Thoracic aorta (tissue), 2 donors: ENCODE measurements around the gene PRRC2A. TPM values are rescaled to one million over a fixed set of nuclear protein-coding genes. Genes with fewer than 3 reads are reported as not detected.

Experiments
- ATAC-seq: fragments of 150-250 bp; one replicate; pipeline ENCODE4 v1.8.0; 2017; ENCODE audit warnings: low read depth; ENCODE audit not compliant: insufficient number of reproducible peaks, low FRiP score
- DNase-seq: peaks from one replicate; pipeline ENCODE4 v3.0.0-alpha.2; 2020; ENCODE audit warnings: low spot score
- H3K27ac ChIP-seq, 2 donors: fragments of 200-600 bp; sonication (generic); 1 replicate in 1 of 2; 2 replicates in 1 of 2; pipeline ENCODE4 v1.5.1; 2016; ENCODE audit warnings: mild to moderate bottlenecking in 2 of 2, moderate library complexity in 2 of 2
- H3K27me3 ChIP-seq: fragments of 200-600 bp; sonication (generic); replicated peaks from 2 replicates; pipeline ENCODE4 v1.6.0; 2016; ENCODE audit warnings: mild to moderate bottlenecking; ENCODE audit not compliant: insufficient read depth
- H3K36me3 ChIP-seq: fragments of 200-600 bp; sonication (generic); one replicate; pipeline ENCODE4 v1.5.1; 2016
- H3K4me1 ChIP-seq, 2 donors: fragments of 200-600 bp; sonication (generic); 1 replicate in 1 of 2; 2 replicates in 1 of 2; pipeline versions ENCODE4 v1.5.1 to v1.6.0; 2016; ENCODE audit warnings: low read depth in 2 of 2, mild to moderate bottlenecking in 1 of 2; ENCODE audit not compliant: control insufficient read depth in 1 of 2
- H3K4me3 ChIP-seq: fragments of 200-600 bp; sonication (generic); 2 replicates; pipeline ENCODE4 v1.5.1; 2016; ENCODE audit warnings: mild to moderate bottlenecking
- H3K9me3 ChIP-seq: fragments of 200-600 bp; sonication (generic); 2 replicates; pipeline ENCODE4 v1.5.1; 2016
- total RNA-seq, 2 donors: library from RNA; depleted of rRNA; stranded (reverse); fragments of >200 nt; gene quantifications; one replicate each; pipeline versions ENCODE4 v1.1.0 to v1.2.3, GENCODE V29; 2016
- TF ChIP-seq, protein P1 (sequence below): fragments of 200-600 bp; sonication (generic); IDR thresholded peaks from one replicate; pipeline ENCODE4 v1.5.1; 2019; ENCODE audit warnings: antibody characterized with exemption

The PRRC2A gene
- total RNA-seq, 2 donors from 2014 or later = 94.2 to 130 TPM

DNA sequence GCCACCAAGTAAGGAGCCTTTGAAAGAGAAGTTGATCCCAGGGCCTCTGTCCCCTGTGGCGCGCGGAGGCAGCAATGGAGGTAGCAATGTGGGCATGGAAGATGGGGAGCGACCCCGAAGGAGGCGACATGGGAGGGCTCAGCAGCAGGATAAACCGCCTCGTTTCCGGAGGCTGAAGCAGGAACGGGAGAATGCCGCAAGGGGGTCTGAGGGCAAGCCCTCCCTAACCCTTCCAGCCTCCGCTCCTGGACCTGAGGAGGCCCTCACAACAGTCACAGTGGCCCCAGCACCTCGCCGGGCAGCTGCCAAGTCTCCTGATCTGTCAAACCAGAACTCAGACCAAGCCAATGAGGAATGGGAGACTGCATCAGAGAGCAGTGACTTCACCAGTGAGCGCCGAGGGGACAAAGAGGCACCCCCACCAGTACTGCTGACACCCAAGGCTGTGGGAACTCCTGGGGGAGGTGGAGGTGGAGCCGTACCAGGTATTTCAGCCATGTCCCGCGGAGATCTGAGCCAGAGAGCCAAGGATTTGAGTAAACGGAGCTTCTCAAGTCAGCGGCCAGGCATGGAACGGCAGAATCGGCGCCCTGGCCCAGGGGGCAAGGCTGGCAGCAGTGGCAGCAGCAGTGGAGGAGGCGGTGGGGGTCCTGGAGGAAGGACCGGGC, 11.9 kb downstream of the PRRC2A start:
- no peak overlapping the region for H3K27ac ChIP-seq
- H3K27me3 ChIP-seq = no peaks in the 10 kb centered on the region
- H3K9me3 ChIP-seq = no peaks in the 10 kb centered on the region
- TF ChIP-seq, protein P1, sequence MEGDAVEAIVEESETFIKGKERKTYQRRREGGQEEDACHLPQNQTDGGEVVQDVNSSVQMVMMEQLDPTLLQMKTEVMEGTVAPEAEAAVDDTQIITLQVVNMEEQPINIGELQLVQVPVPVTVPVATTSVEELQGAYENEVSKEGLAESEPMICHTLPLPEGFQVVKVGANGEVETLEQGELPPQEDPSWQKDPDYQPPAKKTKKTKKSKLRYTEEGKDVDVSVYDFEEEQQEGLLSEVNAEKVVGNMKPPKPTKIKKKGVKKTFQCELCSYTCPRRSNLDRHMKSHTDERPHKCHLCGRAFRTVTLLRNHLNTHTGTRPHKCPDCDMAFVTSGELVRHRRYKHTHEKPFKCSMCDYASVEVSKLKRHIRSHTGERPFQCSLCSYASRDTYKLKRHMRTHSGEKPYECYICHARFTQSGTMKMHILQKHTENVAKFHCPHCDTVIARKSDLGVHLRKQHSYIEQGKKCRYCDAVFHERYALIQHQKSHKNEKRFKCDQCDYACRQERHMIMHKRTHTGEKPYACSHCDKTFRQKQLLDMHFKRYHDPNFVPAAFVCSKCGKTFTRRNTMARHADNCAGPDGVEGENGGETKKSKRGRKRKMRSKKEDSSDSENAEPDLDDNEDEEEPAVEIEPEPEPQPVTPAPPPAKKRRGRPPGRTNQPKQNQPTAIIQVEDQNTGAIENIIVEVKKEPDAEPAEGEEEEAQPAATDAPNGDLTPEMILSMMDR = no peak
- peaks cover 96% of the 10 kb centered on the region for H3K36me3 ChIP-seq
- no peak overlapping the region for H3K4me3 ChIP-seq
- DNase-seq (no peak), ATAC-seq (no peak)
- no peaks in the 10 kb centered on the region for H3K4me1 ChIP-seq

DNA sequence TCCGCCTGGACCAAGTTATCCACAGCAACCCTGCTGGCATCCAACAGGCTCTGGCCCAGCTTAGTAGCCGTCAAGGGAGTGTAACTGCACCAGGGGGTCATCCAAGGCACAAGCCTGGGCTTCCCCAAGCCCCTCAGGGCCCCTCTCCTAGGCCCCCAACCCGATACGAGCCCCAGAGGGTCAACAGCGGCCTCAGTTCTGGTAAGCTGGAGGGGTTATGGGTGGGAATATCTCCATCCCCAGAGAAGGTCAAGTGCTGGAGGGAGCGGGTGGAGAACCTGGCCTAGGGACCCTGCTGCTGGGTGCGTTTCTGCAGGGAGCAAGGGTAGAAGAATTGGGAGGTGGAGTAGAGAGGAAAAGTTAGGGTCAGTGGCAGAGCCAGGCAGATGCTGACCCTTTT, 12.9 kb downstream of the PRRC2A start:
- no peak overlapping the region for H3K27ac ChIP-seq

DNA sequence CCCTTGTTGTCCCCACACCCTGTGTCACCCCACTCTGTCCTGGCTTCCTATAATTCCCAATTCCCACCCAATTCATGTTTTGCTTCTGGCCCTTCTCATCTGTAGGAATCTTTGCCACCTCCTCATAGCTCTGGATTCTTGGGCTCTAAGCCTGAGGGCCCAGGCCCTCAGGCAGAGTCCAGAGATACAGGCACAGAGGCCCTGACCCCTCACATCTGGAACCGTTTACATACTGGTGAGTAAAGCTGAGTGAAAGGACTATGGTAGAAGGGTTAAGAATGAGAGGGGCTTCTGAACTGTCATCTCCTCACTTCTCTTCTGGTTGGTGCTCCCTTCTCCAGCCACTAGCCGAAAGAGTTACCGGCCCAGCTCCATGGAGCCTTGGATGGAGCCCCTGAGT, 13.6 kb downstream of the PRRC2A start:
- ATAC-seq (no peak), DNase-seq (no peak)
- TF ChIP-seq, protein P1 = no peak
- Histone ChIP-seq H3K9me3 (no peaks in the 10 kb centered on the region), H3K27ac (no peak overlapping the region), H3K4me1 (no peaks in the 10 kb centered on the region), H3K27me3 (no peaks in the 10 kb centered on the region), H3K36me3 (peaks cover 88% of the 10 kb centered on the region), H3K4me3 (no peak overlapping the region)

More for the DNA sequence above, 12.9 kb downstream of the PRRC2A start:
- peaks cover 94% of the 10 kb centered on the region for H3K36me3 ChIP-seq
- H3K4me1 ChIP-seq = no peaks in the 10 kb centered on the region
- TF ChIP-seq, protein P1 = no peak
- no peak for DNase-seq
- H3K9me3 ChIP-seq = no peaks in the 10 kb centered on the region
- no peak overlapping the region for H3K4me3 ChIP-seq
- no peaks in the 10 kb centered on the region for H3K27me3 ChIP-seq
- ATAC-seq = no peak

DNA sequence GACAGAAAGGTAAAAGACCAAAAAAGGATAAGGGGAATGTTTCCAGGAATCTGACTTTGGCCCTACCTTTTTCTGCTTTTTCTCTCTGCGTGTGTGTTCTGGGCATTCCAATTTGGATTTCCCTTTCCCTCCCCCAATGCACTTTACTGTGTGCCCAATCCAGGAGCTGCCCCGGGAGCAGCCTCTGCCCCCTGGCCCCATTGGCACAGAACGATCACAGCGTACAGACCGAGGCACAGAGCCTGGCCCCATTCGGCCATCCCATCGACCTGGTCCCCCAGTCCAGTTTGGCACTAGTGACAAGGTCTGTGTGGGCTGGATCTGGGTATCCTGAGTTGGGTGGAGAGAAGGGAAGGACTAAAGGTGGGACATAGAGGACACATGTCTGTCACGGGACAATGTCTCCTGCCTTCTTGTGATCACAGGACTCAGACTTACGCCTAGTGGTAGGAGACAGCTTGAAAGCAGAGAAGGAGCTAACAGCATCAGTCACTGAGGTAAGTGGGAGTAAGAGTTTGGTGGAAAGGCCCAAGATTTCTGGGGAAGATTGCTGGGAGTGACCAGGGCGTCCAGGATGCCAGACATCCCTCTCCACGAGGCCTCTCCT, 14.6 kb downstream of the PRRC2A start:
- Histone ChIP-seq H3K4me3 (no peak overlapping the region), H3K27me3 (no peaks in the 10 kb centered on the region), H3K4me1 (no peaks in the 10 kb centered on the region), H3K27ac (no peak overlapping the region), H3K9me3 (no peaks in the 10 kb centered on the region), H3K36me3 (peaks cover 88% of the 10 kb centered on the region)
- DNase-seq = no peak
- TF ChIP-seq, protein P1 = no peak
- no peak for ATAC-seq

DNA sequence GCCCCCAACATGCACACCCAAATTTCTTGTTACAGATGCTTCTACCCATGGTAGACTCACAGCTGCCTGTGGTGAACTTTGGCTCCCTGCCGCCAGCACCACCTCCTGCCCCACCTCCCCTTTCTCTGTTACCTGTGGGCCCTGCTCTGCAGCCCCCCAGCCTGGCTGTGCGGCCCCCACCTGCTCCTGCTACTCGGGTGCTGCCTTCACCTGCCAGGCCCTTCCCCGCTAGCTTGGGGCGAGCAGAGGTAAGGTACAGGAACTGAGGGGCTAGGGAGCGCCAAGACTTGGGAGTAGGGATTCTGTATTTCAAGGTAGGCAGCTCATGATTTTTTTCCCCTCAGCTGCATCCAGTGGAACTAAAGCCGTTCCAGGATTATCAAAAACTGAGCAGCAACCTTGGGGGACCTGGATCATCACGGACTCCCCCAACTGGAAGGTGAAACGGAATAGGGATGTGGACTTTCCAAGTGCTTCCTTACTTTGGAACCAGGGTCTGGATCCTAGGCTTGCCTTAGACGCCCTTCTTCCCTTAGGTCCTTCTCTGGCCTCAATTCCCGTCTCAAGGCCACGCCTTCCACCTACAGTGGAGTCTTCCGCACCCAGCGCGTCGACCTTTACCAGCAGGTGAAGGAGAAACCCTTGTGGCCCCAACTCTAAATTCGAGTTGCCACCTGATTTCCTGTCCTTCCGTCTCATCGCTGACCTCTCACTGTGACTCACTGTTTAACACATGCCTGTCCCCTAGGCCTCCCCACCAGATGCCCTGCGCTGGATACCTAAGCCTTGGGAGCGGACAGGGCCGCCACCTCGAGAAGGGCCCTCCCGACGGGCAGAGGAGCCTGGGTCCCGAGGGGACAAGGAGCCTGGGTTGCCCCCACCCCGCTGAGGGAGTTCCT, 16.4 kb downstream of the PRRC2A start:
- Histone ChIP-seq H3K9me3 (no peaks in the 10 kb centered on the region), H3K36me3 (peaks cover 87% of the 10 kb centered on the region), H3K27me3 (no peaks in the 10 kb centered on the region), H3K4me1 (no peaks in the 10 kb centered on the region), H3K4me3 (no peak overlapping the region), H3K27ac (no peak overlapping the region)
- DNase-seq (no peak), ATAC-seq (no peak)
- TF ChIP-seq, protein P1 = no peak
